SK-N-SH (cell line): ENCODE measurements around the gene BRD1.

ENCODE experiments used
- EP300 ChIP-seq, 2 experiments: IDR thresholded peaks; 2 replicates each; pipeline versions ENCODE4 v1.4.0 to v1.6.1; 2012; ENCODE audit warnings: borderline replicate concordance in 1 of 2, low read depth in 1 of 2, low read length in 1 of 2
- FOXJ3 ChIP-seq: sonication (generic); formaldehyde crosslinking; IDR thresholded peaks from 2 replicates; pipeline ENCODE4 v1.5.1; 2020; ENCODE audit warnings: mild to moderate bottlenecking, missing genetic modification reagents
- NRF1 ChIP-seq: IDR thresholded peaks from 2 replicates; pipeline ENCODE4 v1.6.1; 2012; ENCODE audit warnings: low read depth, mild to moderate bottlenecking, low read length
- POLR2AphosphoS5 ChIP-seq: IDR thresholded peaks from 2 replicates; pipeline ENCODE4 v1.6.1; 2012; ENCODE audit warnings: low read depth, low read length
- TAF1 ChIP-seq: IDR thresholded peaks from 2 replicates; pipeline ENCODE4 v1.6.1; 2012; ENCODE audit warnings: low read depth, mild to moderate bottlenecking, low read length, moderate library complexity, borderline replicate concordance
- TF ChIP-seq, protein P1 (sequence below): fragments of 200-600 bp; sonication (generic); IDR thresholded peaks from 2 replicates; pipeline ENCODE4 v1.6.1; 2017; ENCODE audit warnings: antibody characterized with exemption, mild to moderate bottlenecking, moderate library complexity

GRCh38 chr22:49730656-49731055 lies 97.0 kb downstream of the BRD1 start:
- TF ChIP-seq EP300 (IDR thresholded peaks at IDR 0.05; ENCODE audit: borderline replicate concordance in 1 of 2, low read depth in 1 of 2, low read length in 1 of 2) (no peak), FOXJ3 (no peak), NRF1 (no peak), TAF1 (no peak), POLR2AphosphoS5 (no peak)
- TF ChIP-seq, protein P1, sequence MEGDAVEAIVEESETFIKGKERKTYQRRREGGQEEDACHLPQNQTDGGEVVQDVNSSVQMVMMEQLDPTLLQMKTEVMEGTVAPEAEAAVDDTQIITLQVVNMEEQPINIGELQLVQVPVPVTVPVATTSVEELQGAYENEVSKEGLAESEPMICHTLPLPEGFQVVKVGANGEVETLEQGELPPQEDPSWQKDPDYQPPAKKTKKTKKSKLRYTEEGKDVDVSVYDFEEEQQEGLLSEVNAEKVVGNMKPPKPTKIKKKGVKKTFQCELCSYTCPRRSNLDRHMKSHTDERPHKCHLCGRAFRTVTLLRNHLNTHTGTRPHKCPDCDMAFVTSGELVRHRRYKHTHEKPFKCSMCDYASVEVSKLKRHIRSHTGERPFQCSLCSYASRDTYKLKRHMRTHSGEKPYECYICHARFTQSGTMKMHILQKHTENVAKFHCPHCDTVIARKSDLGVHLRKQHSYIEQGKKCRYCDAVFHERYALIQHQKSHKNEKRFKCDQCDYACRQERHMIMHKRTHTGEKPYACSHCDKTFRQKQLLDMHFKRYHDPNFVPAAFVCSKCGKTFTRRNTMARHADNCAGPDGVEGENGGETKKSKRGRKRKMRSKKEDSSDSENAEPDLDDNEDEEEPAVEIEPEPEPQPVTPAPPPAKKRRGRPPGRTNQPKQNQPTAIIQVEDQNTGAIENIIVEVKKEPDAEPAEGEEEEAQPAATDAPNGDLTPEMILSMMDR, result no peak
